Naive thymus-derived CD4-positive, alpha-beta T cell (primary cell): ENCODE data around the gene DNAJA2. TPM values are rescaled to one million over a fixed set of nuclear protein-coding genes. Genes with fewer than 3 reads are reported as not detected.

Experiments
- ATAC-seq: fragments of 150-1000 bp; cut with Tn5 transposase; 2 replicates; pipeline ENCODE4 v1.10.0; 2021; ENCODE audit warnings: mild to moderate bottlenecking, moderate library complexity
- CTCF ChIA-PET: fragments of 350-600 bp; sonication (Branson Sonifier 250); formaldehyde crosslinking; loops from one replicate; lab custom pipeline; 2021; ENCODE audit warnings: antibody characterized with exemption; lab: Charles Lee
- POLR2A ChIA-PET: fragments of 350-600 bp; sonication (Branson Sonifier 250); formaldehyde crosslinking; loops from one replicate; lab custom pipeline; 2021; ENCODE audit warnings: antibody characterized with exemption, inconsistent platforms; lab: Charles Lee
- DNase-seq, 9 donors: peaks; one replicate each; pipeline versions ENCODE4 v3.0.0 to v3.0.0-alpha.2; 2020 to 2022; ENCODE audit warnings: mixed read lengths in 1 of 9
- H3K27ac ChIP-seq: one replicate; pipeline ENCODE4 v1.7.0; 2013; ENCODE audit warnings: mild to moderate bottlenecking, low read depth, low read length, moderate library complexity
- H3K27me3 ChIP-seq, 2 donors: one replicate each; pipeline ENCODE4 v1.7.0; 2013; ENCODE audit warnings: low read length in 2 of 2, mild to moderate bottlenecking in 2 of 2, moderate library complexity in 2 of 2; ENCODE audit not compliant: control insufficient read depth in 2 of 2, insufficient read depth in 2 of 2
- H3K36me3 ChIP-seq, 3 experiments: 1 replicate in 2 of 3; 2 replicates in 1 of 3; pipeline ENCODE4 v1.7.0; 2013; ENCODE audit warnings: low read length in 3 of 3, mild to moderate bottlenecking in 3 of 3, moderate library complexity in 1 of 3; ENCODE audit not compliant: insufficient read depth in 3 of 3, control insufficient read depth in 2 of 3
- H3K4me1 ChIP-seq, 2 donors: one replicate each; pipeline ENCODE4 v1.7.0; 2013; ENCODE audit warnings: low read length in 2 of 2, mild to moderate bottlenecking in 2 of 2, moderate library complexity in 1 of 2; ENCODE audit not compliant: control insufficient read depth in 2 of 2, insufficient read depth in 2 of 2
- H3K4me3 ChIP-seq: 2 replicates; pipeline ENCODE4 v1.7.0; 2013; ENCODE audit warnings: mild to moderate bottlenecking, low read length
- H3K9me3 ChIP-seq, 3 experiments: 1 replicate in 2 of 3; 2 replicates in 1 of 3; pipeline ENCODE4 v1.7.0; 2013; ENCODE audit warnings: low read length in 3 of 3; ENCODE audit not compliant: control insufficient read depth in 2 of 3
- H3K27ac Mint-ChIP-seq, 9 donors: one replicate each; pipeline ENCODE4 v1.8.0; 2020 to 2022; ENCODE audit warnings: mixed read lengths in 9 of 9, mild to moderate bottlenecking in 8 of 9, moderate library complexity in 5 of 9, inconsistent platforms in 2 of 9
- H3K27me3 Mint-ChIP-seq, 5 donors: one replicate each; pipeline ENCODE4 v1.8.0; 2021 to 2022; ENCODE audit warnings: mixed read lengths in 5 of 5, mild to moderate bottlenecking in 1 of 5
- H3K36me3 Mint-ChIP-seq, 5 donors: one replicate each; pipeline ENCODE4 v1.8.0; 2020 to 2022; ENCODE audit warnings: mixed read lengths in 5 of 5, mild to moderate bottlenecking in 3 of 5, inconsistent platforms in 1 of 5
- H3K4me1 Mint-ChIP-seq, 7 donors: one replicate each; pipeline ENCODE4 v1.8.0; 2020 to 2022; ENCODE audit warnings: mixed read lengths in 7 of 7, mild to moderate bottlenecking in 3 of 7, inconsistent platforms in 1 of 7
- H3K4me3 Mint-ChIP-seq, 10 donors: one replicate each; pipeline ENCODE4 v1.8.0; 2020 to 2022; ENCODE audit warnings: mild to moderate bottlenecking in 10 of 10, mixed read lengths in 10 of 10, moderate library complexity in 6 of 10, inconsistent platforms in 2 of 10
- H3K9me3 Mint-ChIP-seq, 11 donors: one replicate each; pipeline ENCODE4 v1.8.0; 2020 to 2022; ENCODE audit warnings: mixed read lengths in 11 of 11, mild to moderate bottlenecking in 4 of 11, inconsistent platforms in 1 of 11, moderate library complexity in 1 of 11
- intact Hi-C, 2 donors: fragments of 100-400 bp; cut with micrococcal nuclease; formaldehyde crosslinking; loops; one replicate each; pipeline ENCODE4 v1.15.1; 2023
- polyA plus RNA-seq, 2 donors: library from polyadenylated mRNA; unstranded; fragments of 300-500 nt; fragmentation: Illumina TruSeq; gene quantifications; one replicate each; pipeline ENCODE4 v1.2.3, GENCODE V29; 2021
- total RNA-seq, 6 experiments: library from RNA in 5 of 6; stranded (reverse) in 5 of 6; gene quantifications; 1 replicate in 5 of 6; 2 replicates in 1 of 6; pipeline ENCODE4 v1.2.3 and lab custom pipeline; 2021 to 2026

DNAJA2 gene
- total and polyA plus RNA-seq, 7 experiments from 2014 or later = 59.4 to 98.2 (median 66.1) TPM

DNA sequence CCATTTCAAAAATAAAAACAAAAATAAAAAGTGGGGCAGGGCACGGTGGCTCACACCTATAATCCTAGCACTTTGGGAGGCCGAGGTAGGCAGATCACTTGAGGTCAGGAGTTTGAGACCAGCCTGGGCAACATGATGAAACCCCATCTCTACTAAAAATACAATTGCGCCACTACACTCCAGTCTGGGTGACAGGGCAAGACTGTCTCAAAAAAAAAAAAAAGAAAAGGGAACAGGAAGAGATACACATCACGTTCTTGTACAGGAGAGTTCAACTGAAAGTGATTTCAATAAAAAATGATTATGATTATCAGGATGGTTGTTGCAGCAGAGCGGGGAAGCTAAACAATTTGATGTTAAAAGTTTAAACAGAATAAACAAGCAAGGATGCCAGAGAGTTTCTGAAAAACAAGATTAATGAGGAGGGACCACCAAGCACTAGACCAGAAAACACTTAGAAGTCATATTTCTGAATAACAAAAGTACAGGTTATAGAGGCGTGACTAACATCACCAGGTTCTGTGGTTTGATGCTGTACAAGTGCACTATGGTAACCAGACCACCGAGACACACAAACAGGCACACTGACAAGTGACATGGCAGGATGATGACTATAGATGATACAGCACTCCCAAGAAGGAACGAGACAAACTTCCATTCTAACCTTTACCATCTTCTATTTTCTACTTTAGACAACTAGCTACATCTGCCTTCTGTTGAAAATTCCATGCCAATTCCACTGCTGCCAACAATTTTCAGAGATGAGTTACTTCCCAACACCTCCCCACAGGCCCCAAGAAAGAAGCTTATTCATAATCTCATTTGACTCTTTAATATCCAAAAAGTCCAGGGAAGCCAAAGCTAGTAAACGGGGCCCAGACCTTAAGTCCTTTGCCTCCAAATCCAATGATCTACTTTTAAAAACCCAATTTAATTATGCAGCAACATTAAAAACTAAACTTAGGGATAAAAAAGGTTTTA is 11.8 kb downstream of the DNAJA2 start:
- Histone ChIP-seq H3K9me3 (no peaks in the 10 kb centered on the region), H3K27me3 (no peaks in the 10 kb centered on the region), H3K4me1 (peaks cover 0 to 15% of the 10 kb centered on the region in 2 donors), H3K4me3 (no peak overlapping the region), H3K27ac (peak overlapping the region; percentile 30), H3K36me3 (peaks cover 30 to 89% (median 54%) of the 10 kb centered on the region in 3 experiments)
- intact Hi-C loops = loop anchor here in 1 of 2 donors (1.0 kb wide), 1 partner anchor 12 kb away; the partner anchor contains the start of gene DNAJA2
- Mint-ChIP-seq H3K4me1 (peaks cover 19 to 49% (median 32%) of the 10 kb centered on the region in 7 donors), H3K27ac (peak overlapping the region in 8 of 9 donors; percentile 48 to 75 (median 72)), H3K9me3 (no peaks in the 10 kb centered on the region), H3K4me3 (peak overlapping the region in 6 of 10 donors; percentile 3 to 35 (median 16)), H3K36me3 (peaks cover 22 to 50% (median 35%) of the 10 kb centered on the region in 5 donors), H3K27me3 (no peaks in the 10 kb centered on the region)
- DNase-seq = no peak
- POLR2A ChIA-PET = interaction anchor here (2.7 kb wide), 1 partner anchor 12 kb away, joined by 22 read pairs; the partner anchor contains the start of gene DNAJA2
- CTCF ChIA-PET = no interaction called here
- peak; percentile 87 for ATAC-seq

DNA sequence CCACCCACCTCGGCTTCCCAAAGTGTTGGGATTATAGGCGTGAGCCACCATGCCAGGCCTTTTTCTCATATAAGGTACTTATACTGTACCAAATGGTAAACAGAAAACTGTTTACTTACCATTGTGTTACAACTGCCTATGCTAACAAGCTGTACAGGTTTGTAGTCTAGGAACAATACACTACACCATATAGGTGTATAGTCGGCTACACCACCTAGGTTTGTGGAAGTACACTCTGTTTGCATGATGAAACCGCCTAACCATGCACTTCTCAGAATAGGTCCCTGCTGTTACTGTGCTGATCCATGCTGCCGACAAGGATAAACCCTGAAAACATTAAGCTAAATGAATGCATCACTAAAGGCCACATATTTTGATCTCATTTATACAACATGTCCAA is 18.9 kb downstream of the DNAJA2 start:
- no peaks in the 10 kb centered on the region for H3K9me3 ChIP-seq
- Mint-ChIP-seq H3K27me3 (no peaks in the 10 kb centered on the region), H3K4me1 (peaks cover 0 to 8% (median 3%) of the 10 kb centered on the region in 7 donors), H3K4me3 (no peak overlapping the region), H3K9me3 (no peaks in the 10 kb centered on the region), H3K27ac (peak overlapping the region in 2 of 9 donors; percentile 8 to 26), H3K36me3 (peaks cover 8 to 27% (median 21%) of the 10 kb centered on the region in 5 donors)
- H3K27me3 ChIP-seq = no peaks in the 10 kb centered on the region
- peaks cover 12 to 49% (median 26%) of the 10 kb centered on the region in 3 experiments for H3K36me3 ChIP-seq
- ATAC-seq = no peak
- intact Hi-C loops = no loop called here
- H3K27ac ChIP-seq = no peak overlapping the region
- DNase-seq = no peak
- CTCF ChIA-PET = no interaction called here
- no peak overlapping the region for H3K4me3 ChIP-seq
- H3K4me1 ChIP-seq = no peaks in the 10 kb centered on the region
- POLR2A ChIA-PET = no interaction called here

DNA sequence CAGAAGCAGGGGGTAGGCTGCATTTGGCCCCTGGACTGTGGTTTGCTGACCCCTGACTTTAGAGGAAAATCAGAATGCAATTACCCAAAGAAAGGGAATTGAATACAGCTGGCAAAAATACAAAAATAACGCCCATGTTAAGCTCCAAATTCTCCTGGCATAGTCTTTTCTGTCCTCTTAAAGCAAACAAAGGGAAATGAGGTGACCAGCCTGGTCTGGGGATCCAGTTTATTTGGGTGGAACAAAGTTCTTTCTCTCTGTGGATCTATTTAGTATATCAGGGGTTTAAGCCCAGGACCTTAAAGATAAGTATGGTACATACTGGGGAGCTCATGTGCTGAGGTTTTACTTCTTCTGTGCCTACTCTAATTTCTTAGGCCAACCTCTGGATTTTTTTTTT is 23.5 kb downstream of the DNAJA2 start:
- ChIA-PET CTCF (interaction anchor here (0.8 kb wide), 1 partner anchor 16 kb away, joined by 4 read pairs; no protein-coding TSS in a partner anchor), POLR2A (no interaction called here)
- H3K9me3 Mint-ChIP-seq = no peaks in the 10 kb centered on the region
- no peak overlapping the region for H3K4me3 Mint-ChIP-seq
- Histone ChIP-seq H3K27me3 (no peaks in the 10 kb centered on the region), H3K36me3 (peaks cover 0 to 6% (median 0%) of the 10 kb centered on the region in 3 experiments), H3K4me3 (no peak overlapping the region), H3K9me3 (no peaks in the 10 kb centered on the region), H3K27ac (no peak overlapping the region), H3K4me1 (no peaks in the 10 kb centered on the region)
- intact Hi-C loops = no loop called here
- H3K27me3 Mint-ChIP-seq = no peaks in the 10 kb centered on the region
- peaks cover 0 to 9% (median 0%) of the 10 kb centered on the region in 7 donors for H3K4me1 Mint-ChIP-seq
- ATAC-seq = no peak
- peaks cover 3 to 5% (median 4%) of the 10 kb centered on the region in 5 donors for H3K36me3 Mint-ChIP-seq
- no peak for DNase-seq
- H3K27ac Mint-ChIP-seq = no peak overlapping the region

DNA sequence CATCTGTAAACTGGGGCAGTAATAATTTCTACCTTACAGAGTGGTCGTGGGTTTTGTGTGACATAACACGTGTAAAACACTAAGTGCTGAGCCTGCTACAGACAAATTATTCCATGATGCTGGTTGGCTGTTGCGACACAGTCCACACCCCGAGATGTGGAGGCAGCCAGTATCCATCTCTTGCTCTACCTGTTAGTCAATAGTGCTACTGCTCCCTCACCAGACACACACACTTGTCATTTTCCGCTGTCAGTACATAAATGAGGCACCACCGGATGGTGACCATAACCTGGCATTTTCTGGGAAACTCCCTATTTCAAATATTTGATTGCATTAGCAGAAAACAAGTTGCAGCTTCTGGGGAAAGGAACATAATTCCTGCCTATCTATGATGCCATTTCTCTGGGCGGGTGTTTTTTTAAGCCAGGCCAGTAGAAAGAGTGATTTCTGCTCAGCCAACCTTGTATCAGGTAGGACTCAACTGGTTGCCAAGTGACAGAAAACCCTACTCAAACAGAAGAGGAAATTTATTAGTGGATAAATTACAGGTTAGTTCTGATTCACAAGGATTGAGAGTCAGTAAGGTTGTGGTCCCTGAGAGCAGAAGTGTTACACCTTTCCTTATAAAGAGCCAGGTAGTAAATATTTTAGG is 24.1 kb downstream of the DNAJA2 start:
- Mint-ChIP-seq H3K36me3 (no peaks in the 10 kb centered on the region), H3K27ac (no peak overlapping the region), H3K4me1 (peaks cover 0 to 6% (median 0%) of the 10 kb centered on the region in 7 donors), H3K9me3 (no peaks in the 10 kb centered on the region), H3K4me3 (no peak overlapping the region), H3K27me3 (no peaks in the 10 kb centered on the region)
- Histone ChIP-seq H3K4me1 (no peaks in the 10 kb centered on the region), H3K4me3 (no peak overlapping the region), H3K36me3 (no peaks in the 10 kb centered on the region), H3K27me3 (no peaks in the 10 kb centered on the region), H3K9me3 (no peaks in the 10 kb centered on the region), H3K27ac (no peak overlapping the region)
- ATAC-seq (peak; percentile 28), DNase-seq (no peak)
- ChIA-PET CTCF (interaction anchor here (0.6 to 1.4 kb wide), 3 partner anchors 17 to 1216 kb away, joined by 4 to 6 read pairs (median 4); no protein-coding TSS in a partner anchor), POLR2A (no interaction called here)
- intact Hi-C loops = loop anchor here (2.0 to 5.0 kb wide), 2 partner anchors 87 to 193 kb away; partner anchors contain the start of gene NETO2 (in 2 of the 2)

DNA sequence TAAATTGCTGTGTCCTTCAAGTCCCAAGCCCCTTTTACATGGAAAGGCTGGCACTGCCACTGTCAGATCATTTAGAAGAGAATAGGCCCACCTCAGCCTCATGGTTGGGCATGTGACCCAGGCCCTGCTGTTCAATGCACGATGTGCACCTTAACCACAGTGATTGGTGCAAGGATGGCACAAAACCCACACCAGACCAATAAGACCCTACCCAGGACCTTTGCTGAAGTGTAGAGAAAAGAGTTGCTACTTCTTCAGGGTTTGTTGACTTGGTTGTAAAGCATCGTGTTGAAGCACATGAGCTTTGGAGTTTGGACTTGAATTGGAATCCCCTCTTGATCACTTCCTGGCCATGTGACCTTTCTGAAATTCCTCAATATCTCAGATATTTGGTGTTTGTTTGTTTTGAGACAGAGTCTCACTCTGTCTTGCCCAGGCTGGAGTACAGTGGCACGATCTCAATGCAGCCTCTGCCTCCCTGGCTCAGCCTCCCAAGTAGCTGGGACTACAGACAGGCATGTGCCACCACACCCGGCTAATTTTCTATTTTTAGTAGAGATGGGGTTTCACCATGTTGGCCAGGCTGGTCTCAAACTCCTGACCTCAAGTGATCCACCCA is 24.8 kb downstream of the DNAJA2 start:
- ChIA-PET CTCF (interaction anchor here (0.6 to 1.4 kb wide), 4 partner anchors 82 to 1664 kb away, joined by 3 to 6 read pairs (median 4); no protein-coding TSS in a partner anchor), POLR2A (interaction anchor here (0.8 kb wide), 1 partner anchor 23 kb away, joined by 5 read pairs; no protein-coding TSS in a partner anchor)
- ATAC-seq (no peak), DNase-seq (no peak)
- H3K27ac Mint-ChIP-seq = no peak overlapping the region
- H3K27me3 Mint-ChIP-seq = no peaks in the 10 kb centered on the region
- H3K36me3 ChIP-seq = no peaks in the 10 kb centered on the region
- peaks cover 0 to 7% (median 0%) of the 10 kb centered on the region in 7 donors for H3K4me1 Mint-ChIP-seq
- H3K9me3 Mint-ChIP-seq = no peaks in the 10 kb centered on the region
- H3K4me3 Mint-ChIP-seq = no peak overlapping the region
- H3K9me3 ChIP-seq = no peaks in the 10 kb centered on the region
- no peaks in the 10 kb centered on the region for H3K4me1 ChIP-seq
- intact Hi-C loops = loop anchor here (1.0 to 5.0 kb wide), 4 partner anchors 88 to 1208 kb away; partner anchors contain the start of gene NETO2 (in 2 of the 2)
- H3K4me3 ChIP-seq = no peak overlapping the region
- H3K27ac ChIP-seq = no peak overlapping the region
- no peaks in the 10 kb centered on the region for H3K27me3 ChIP-seq
- no peaks in the 10 kb centered on the region for H3K36me3 Mint-ChIP-seq
